Activated CD8-positive, alpha-beta T cell treated with anti-CD3 and anti-CD28 coated beads, Interleukin-2, amount 10 ng/mL, durations not matched to agents 7 days and 5 days (primary cell): ENCODE results near the gene ST6GAL2. TPM values are rescaled to one million over a fixed set of nuclear protein-coding genes. Genes with fewer than 3 reads are reported as not detected.

Experiments used
- ATAC-seq: fragments of 150-1000 bp; cut with Tn5 transposase; one replicate; pipeline ENCODE4 v1.10.0; 2021; ENCODE audit warnings: moderate library complexity
- CTCF ChIA-PET: fragments of 350-600 bp; sonication (Branson Sonifier 250); formaldehyde crosslinking; loops from one replicate; lab custom pipeline; 2021; ENCODE audit warnings: antibody characterized with exemption; lab: Charles Lee
- POLR2A ChIA-PET: fragments of 350-600 bp; sonication (Branson Sonifier 250); formaldehyde crosslinking; loops from one replicate; lab custom pipeline; 2021; ENCODE audit warnings: antibody characterized with exemption; lab: Charles Lee
- DNase-seq: peaks from one replicate; pipeline ENCODE4 v3.0.0-alpha.2; 2020
- H3K27ac Mint-ChIP-seq: one replicate; pipeline ENCODE4 v1.8.0; 2021; ENCODE audit warnings: mild to moderate bottlenecking, mixed read lengths
- H3K27me3 Mint-ChIP-seq: one replicate; pipeline ENCODE4 v1.8.0; 2021; ENCODE audit warnings: low read depth, mixed read lengths
- H3K36me3 Mint-ChIP-seq: one replicate; pipeline ENCODE4 v1.8.0; 2021; ENCODE audit warnings: low read depth, mixed read lengths
- H3K4me1 Mint-ChIP-seq: one replicate; pipeline ENCODE4 v1.8.0; 2021; ENCODE audit warnings: low read depth, mixed read lengths
- H3K4me3 Mint-ChIP-seq: one replicate; pipeline ENCODE4 v1.8.0; 2021; ENCODE audit warnings: mild to moderate bottlenecking, mixed read lengths
- H3K9me3 Mint-ChIP-seq: one replicate; pipeline ENCODE4 v1.8.0; 2022; ENCODE audit warnings: mixed read lengths; ENCODE audit not compliant: insufficient read depth
- total RNA-seq, 2 experiments: library from RNA; stranded (reverse); gene quantifications; one replicate each; pipeline ENCODE4 v1.2.3, GENCODE V29; 2021

Gene ST6GAL2
- total RNA-seq, 2 experiments from 2014 or later: not detected

GRCh38 chr2:106858810-106859209, 27.2 kb downstream of the ST6GAL2 start:
- Mint-ChIP-seq H3K27me3 (no peaks in the 10 kb centered on the region), H3K4me3 (no peak overlapping the region), H3K9me3 (no peaks in the 10 kb centered on the region), H3K27ac (no peak overlapping the region), H3K4me1 (no peaks in the 10 kb centered on the region), H3K36me3 (no peaks in the 10 kb centered on the region)
- ATAC-seq (no peak), DNase-seq (no peak)
- ChIA-PET CTCF (no interaction called here), POLR2A (no interaction called here)

- ChIA-PET POLR2A (no interaction called here), CTCF (no interaction called here)
- Mint-ChIP-seq H3K36me3 (no peaks in the 10 kb centered on the region), H3K4me1 (no peaks in the 10 kb centered on the region), H3K27ac (no peak overlapping the region), H3K27me3 (no peaks in the 10 kb centered on the region), H3K4me3 (no peak overlapping the region), H3K9me3 (no peaks in the 10 kb centered on the region)
- ATAC-seq (no peak), DNase-seq (no peak)
Observed at GRCh38 chr2:106857882-106858478, 28.0 kb downstream of the ST6GAL2 start.

GRCh38 chr2:106853631-106854030, 32.3 kb downstream of the ST6GAL2 start:
- CTCF ChIA-PET: no interaction called here

GRCh38 chr2:106851881-106852501, 34.0 kb downstream of the ST6GAL2 start:
- H3K27me3 Mint-ChIP-seq: no peaks in the 10 kb centered on the region
- DNase-seq (no peak), ATAC-seq (no peak)
- ChIA-PET POLR2A (no interaction called here), CTCF (no interaction called here)
- no peak overlapping the region for H3K27ac Mint-ChIP-seq
- no peaks in the 10 kb centered on the region for H3K9me3 Mint-ChIP-seq
- H3K36me3 Mint-ChIP-seq: no peaks in the 10 kb centered on the region
- no peaks in the 10 kb centered on the region for H3K4me1 Mint-ChIP-seq
- no peak overlapping the region for H3K4me3 Mint-ChIP-seq

More at GRCh38 chr2:106853631-106854030, 32.3 kb downstream of the ST6GAL2 start:
- H3K4me3 Mint-ChIP-seq: no peak overlapping the region
- no peaks in the 10 kb centered on the region for H3K9me3 Mint-ChIP-seq
- no peaks in the 10 kb centered on the region for H3K27me3 Mint-ChIP-seq
- no peaks in the 10 kb centered on the region for H3K36me3 Mint-ChIP-seq
- DNase-seq: no peak
- no peaks in the 10 kb centered on the region for H3K4me1 Mint-ChIP-seq
- POLR2A ChIA-PET: no interaction called here
- no peak overlapping the region for H3K27ac Mint-ChIP-seq
- no peak for ATAC-seq

- ATAC-seq (no peak), DNase-seq (no peak)
- Mint-ChIP-seq H3K27me3 (no peaks in the 10 kb centered on the region), H3K4me1 (no peaks in the 10 kb centered on the region), H3K27ac (no peak overlapping the region), H3K9me3 (no peaks in the 10 kb centered on the region), H3K36me3 (no peaks in the 10 kb centered on the region), H3K4me3 (no peak overlapping the region)
- ChIA-PET CTCF (no interaction called here), POLR2A (no interaction called here)
Observed at GRCh38 chr2:106851087-106851874, 34.7 kb downstream of the ST6GAL2 start.

- no peaks in the 10 kb centered on the region for H3K9me3 Mint-ChIP-seq
- no peaks in the 10 kb centered on the region for H3K4me1 Mint-ChIP-seq
- DNase-seq: no peak
- H3K27ac Mint-ChIP-seq: no peak overlapping the region
- POLR2A ChIA-PET: no interaction called here
- no peak for ATAC-seq
- CTCF ChIA-PET: no interaction called here
- no peaks in the 10 kb centered on the region for H3K27me3 Mint-ChIP-seq
- H3K36me3 Mint-ChIP-seq: no peaks in the 10 kb centered on the region
- no peak overlapping the region for H3K4me3 Mint-ChIP-seq
Observed at GRCh38 chr2:106849253-106849652, 36.7 kb downstream of the ST6GAL2 start.

GRCh38 chr2:106847366-106847765, 38.6 kb downstream of the ST6GAL2 start:
- H3K36me3 Mint-ChIP-seq: no peaks in the 10 kb centered on the region
- no peaks in the 10 kb centered on the region for H3K9me3 Mint-ChIP-seq
- no peak overlapping the region for H3K4me3 Mint-ChIP-seq
- no peak for ATAC-seq
- no peak for DNase-seq
- ChIA-PET CTCF (no interaction called here), POLR2A (no interaction called here)
- H3K4me1 Mint-ChIP-seq: no peaks in the 10 kb centered on the region
- H3K27ac Mint-ChIP-seq: no peak overlapping the region
- no peaks in the 10 kb centered on the region for H3K27me3 Mint-ChIP-seq

- H3K36me3 Mint-ChIP-seq: no peaks in the 10 kb centered on the region
- H3K27me3 Mint-ChIP-seq: no peaks in the 10 kb centered on the region
- POLR2A ChIA-PET: no interaction called here
- H3K4me3 Mint-ChIP-seq: no peak overlapping the region
- DNase-seq (no peak), ATAC-seq (no peak)
- CTCF ChIA-PET: no interaction called here
- H3K4me1 Mint-ChIP-seq: no peaks in the 10 kb centered on the region
- H3K9me3 Mint-ChIP-seq: no peaks in the 10 kb centered on the region
- H3K27ac Mint-ChIP-seq: no peak overlapping the region
Observed at GRCh38 chr2:106845716-106846115, 40.3 kb downstream of the ST6GAL2 start.

GRCh38 chr2:106843910-106844250, 42.1 kb downstream of the ST6GAL2 start:
- POLR2A ChIA-PET: no interaction called here

GRCh38 chr2:106843001-106843909, 42.7 kb downstream of the ST6GAL2 start:
- Mint-ChIP-seq H3K27ac (no peak overlapping the region), H3K36me3 (no peaks in the 10 kb centered on the region), H3K4me3 (no peak overlapping the region), H3K9me3 (no peaks in the 10 kb centered on the region), H3K4me1 (no peaks in the 10 kb centered on the region), H3K27me3 (no peaks in the 10 kb centered on the region)
- DNase-seq (no peak), ATAC-seq (no peak)
- ChIA-PET POLR2A (no interaction called here), CTCF (no interaction called here)

More at GRCh38 chr2:106843910-106844250, 42.1 kb downstream of the ST6GAL2 start:
- Mint-ChIP-seq H3K4me3 (no peak overlapping the region), H3K4me1 (no peaks in the 10 kb centered on the region), H3K36me3 (no peaks in the 10 kb centered on the region), H3K27me3 (no peaks in the 10 kb centered on the region), H3K9me3 (no peaks in the 10 kb centered on the region), H3K27ac (no peak overlapping the region)
- CTCF ChIA-PET: no interaction called here
- DNase-seq (no peak), ATAC-seq (no peak)

GRCh38 chr2:106841886-106842645, 43.9 kb downstream of the ST6GAL2 start:
- ChIA-PET CTCF (no interaction called here), POLR2A (no interaction called here)
- DNase-seq (no peak), ATAC-seq (no peak)
- H3K4me1 Mint-ChIP-seq: no peaks in the 10 kb centered on the region
- H3K9me3 Mint-ChIP-seq: no peaks in the 10 kb centered on the region
- no peaks in the 10 kb centered on the region for H3K27me3 Mint-ChIP-seq
- no peak overlapping the region for H3K4me3 Mint-ChIP-seq
- H3K36me3 Mint-ChIP-seq: no peaks in the 10 kb centered on the region
- no peak overlapping the region for H3K27ac Mint-ChIP-seq
